ENCODE measurements around the gene CUX1. TPM values are rescaled to one million over a fixed set of nuclear protein-coding genes. Genes with fewer than 3 reads are reported as not detected.
"Not testable (repeated sequence)": the region's sequence is repeated elsewhere in the genome, so short reads cannot be mapped to it uniquely, and the experiment has no call there.

Gene CUX1
- total RNA-seq, 4 donors from 2014 or later, result 56.9 to 124 (median 93.2) TPM

DNA sequence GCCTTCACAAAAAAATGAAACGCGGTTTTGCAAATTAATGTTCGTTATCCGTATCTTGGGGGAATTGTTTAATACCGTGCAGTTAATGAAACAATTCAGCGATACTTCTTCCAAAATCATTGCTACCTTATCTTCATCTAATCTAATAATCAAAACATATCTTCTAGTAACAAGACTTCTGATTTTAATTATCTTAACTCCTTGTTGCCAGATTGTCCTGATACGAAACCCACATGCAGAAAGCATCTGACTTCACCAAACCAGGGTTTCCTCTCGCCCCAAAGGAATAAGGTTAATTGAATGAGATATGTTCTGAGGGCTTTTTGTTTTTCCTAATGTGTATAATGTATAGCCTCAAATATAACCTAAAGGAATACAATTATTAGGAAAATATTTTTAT lies 364.1 kb downstream of the CUX1 start:
- H3K9me3 ChIP-seq, result no peaks in the 10 kb centered on the region
- peaks cover 0 to 20% (median 2%) of the 10 kb centered on the region in 4 donors for H3K36me3 ChIP-seq
- H3K4me3 ChIP-seq, result no peak overlapping the region
- intact Hi-C loops (cut with DNase I; ENCODE audit: low total_unique reads) (no loop called here), in situ Hi-C loops (cut with MboI; ENCODE audit: low pct_ligation_motif_present in 1 of 4, low pct_unique_long_range_greater_than_20kb in 1 of 4, low sequenced_read_pairs in 3 of 4) (no loop called here)
- no peaks in the 10 kb centered on the region for H3K4me1 ChIP-seq
- TF ChIP-seq, protein P1, sequence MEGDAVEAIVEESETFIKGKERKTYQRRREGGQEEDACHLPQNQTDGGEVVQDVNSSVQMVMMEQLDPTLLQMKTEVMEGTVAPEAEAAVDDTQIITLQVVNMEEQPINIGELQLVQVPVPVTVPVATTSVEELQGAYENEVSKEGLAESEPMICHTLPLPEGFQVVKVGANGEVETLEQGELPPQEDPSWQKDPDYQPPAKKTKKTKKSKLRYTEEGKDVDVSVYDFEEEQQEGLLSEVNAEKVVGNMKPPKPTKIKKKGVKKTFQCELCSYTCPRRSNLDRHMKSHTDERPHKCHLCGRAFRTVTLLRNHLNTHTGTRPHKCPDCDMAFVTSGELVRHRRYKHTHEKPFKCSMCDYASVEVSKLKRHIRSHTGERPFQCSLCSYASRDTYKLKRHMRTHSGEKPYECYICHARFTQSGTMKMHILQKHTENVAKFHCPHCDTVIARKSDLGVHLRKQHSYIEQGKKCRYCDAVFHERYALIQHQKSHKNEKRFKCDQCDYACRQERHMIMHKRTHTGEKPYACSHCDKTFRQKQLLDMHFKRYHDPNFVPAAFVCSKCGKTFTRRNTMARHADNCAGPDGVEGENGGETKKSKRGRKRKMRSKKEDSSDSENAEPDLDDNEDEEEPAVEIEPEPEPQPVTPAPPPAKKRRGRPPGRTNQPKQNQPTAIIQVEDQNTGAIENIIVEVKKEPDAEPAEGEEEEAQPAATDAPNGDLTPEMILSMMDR (IDR thresholded peaks at IDR 0.05), result no peak
- no peak for TF ChIP-seq POLR2AphosphoS5 (IDR thresholded peaks at IDR 0.05)
- no peak for TF ChIP-seq EP300 (IDR thresholded peaks at IDR 0.05; ENCODE audit: low read depth)
- no peak for TF ChIP-seq POLR2A (IDR thresholded peaks at IDR 0.05)
- H3K27me3 ChIP-seq, result no peaks in the 10 kb centered on the region
- no peak for DNase-seq
- no peak overlapping the region for H3K27ac ChIP-seq
- WGBS, 2 donors (ENCODE audit: low coverage in 1 of 2), result 97 to 98% methylated on average over 8 of the region's 8 CpGs

DNA sequence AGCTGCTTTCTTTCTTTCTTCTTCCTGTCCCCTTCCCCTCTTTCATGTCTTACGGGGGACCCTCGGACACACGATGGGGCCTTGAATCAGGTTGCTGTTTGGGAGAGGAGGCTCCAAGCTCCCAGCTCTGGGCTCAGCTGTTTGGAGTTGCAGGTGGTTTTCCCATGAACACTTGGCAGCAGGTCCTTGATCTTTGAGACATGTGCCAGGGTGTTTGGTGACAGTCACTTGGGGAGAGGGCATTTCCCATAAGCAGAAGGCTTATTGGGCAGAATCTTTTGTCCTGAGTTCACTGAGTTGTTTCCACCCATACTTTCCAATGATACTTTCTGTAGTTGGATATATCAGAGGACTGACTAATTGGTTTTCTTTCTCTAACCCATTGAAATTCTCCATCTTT lies 364.6 kb downstream of the CUX1 start:
- no peak overlapping the region for H3K27ac ChIP-seq
- peaks cover 0 to 21% (median 2%) of the 10 kb centered on the region in 4 donors for H3K36me3 ChIP-seq
- WGBS, 2 donors (ENCODE audit: low coverage in 1 of 2), result 93 to 100% methylated on average over 1 to 3 of the region's 3 CpGs

GRCh38 chr7:102183848-102184247 lies 366.4 kb downstream of the CUX1 start:
- H3K27me3 ChIP-seq; DNase-seq; H3K4me1 ChIP-seq; H3K4me3 ChIP-seq; H3K27ac ChIP-seq; intact Hi-C loops (cut with DNase I; ENCODE audit: low total_unique reads); in situ Hi-C loops (cut with MboI; ENCODE audit: low pct_ligation_motif_present in 1 of 4, low pct_unique_long_range_greater_than_20kb in 1 of 4, low sequenced_read_pairs in 3 of 4); H3K9me3 ChIP-seq: not testable (repeated sequence)
- WGBS, 2 donors (ENCODE audit: low coverage in 1 of 2), result 96% methylated on average over 7 of the region's 7 CpGs; no CpG with 5 or more reads in 1 of the 2 donors
- H3K36me3 ChIP-seq, result peaks cover 0 to 27% (median 2%) of the 10 kb centered on the region in 4 donors

More for the DNA sequence above, 364.6 kb downstream of the CUX1 start:
- in situ Hi-C loops (cut with MboI; ENCODE audit: low pct_ligation_motif_present in 1 of 4, low pct_unique_long_range_greater_than_20kb in 1 of 4, low sequenced_read_pairs in 3 of 4), result no loop called here
- Histone ChIP-seq H3K9me3 (no peaks in the 10 kb centered on the region), H3K27me3 (no peaks in the 10 kb centered on the region), H3K4me1 (no peaks in the 10 kb centered on the region), H3K4me3 (no peak overlapping the region)
- intact Hi-C loops (cut with DNase I; ENCODE audit: low total_unique reads), result no loop called here
- no peak for DNase-seq
- TF ChIP-seq, protein P1 (IDR thresholded peaks at IDR 0.05), result no peak
- TF ChIP-seq EP300 (IDR thresholded peaks at IDR 0.05; ENCODE audit: low read depth) (no peak), POLR2A (IDR thresholded peaks at IDR 0.05) (no peak), POLR2AphosphoS5 (IDR thresholded peaks at IDR 0.05) (no peak)

- DNase-seq, result no peak
- intact Hi-C loops (cut with DNase I; ENCODE audit: low total_unique reads), result no loop called here
- Histone ChIP-seq H3K9me3 (no peaks in the 10 kb centered on the region), H3K27ac (no peak overlapping the region), H3K4me3 (no peak overlapping the region), H3K36me3 (peaks cover 0 to 25% (median 2%) of the 10 kb centered on the region in 4 donors), H3K27me3 (no peaks in the 10 kb centered on the region), H3K4me1 (no peaks in the 10 kb centered on the region)
- TF ChIP-seq EP300 (IDR thresholded peaks at IDR 0.05; ENCODE audit: low read depth) (no peak), POLR2A (IDR thresholded peaks at IDR 0.05) (no peak), POLR2AphosphoS5 (IDR thresholded peaks at IDR 0.05) (no peak)
- TF ChIP-seq, protein P1 (IDR thresholded peaks at IDR 0.05), result no peak
- in situ Hi-C loops (cut with MboI; ENCODE audit: low pct_ligation_motif_present in 1 of 4, low pct_unique_long_range_greater_than_20kb in 1 of 4, low sequenced_read_pairs in 3 of 4), result no loop called here
- WGBS, 2 donors (ENCODE audit: low coverage in 1 of 2), result 97 to 100% methylated on average over 1 to 4 of the region's 4 CpGs
These were observed 366.9 kb downstream of the CUX1 start for GRCh38 chr7:102184303-102184702.

DNA sequence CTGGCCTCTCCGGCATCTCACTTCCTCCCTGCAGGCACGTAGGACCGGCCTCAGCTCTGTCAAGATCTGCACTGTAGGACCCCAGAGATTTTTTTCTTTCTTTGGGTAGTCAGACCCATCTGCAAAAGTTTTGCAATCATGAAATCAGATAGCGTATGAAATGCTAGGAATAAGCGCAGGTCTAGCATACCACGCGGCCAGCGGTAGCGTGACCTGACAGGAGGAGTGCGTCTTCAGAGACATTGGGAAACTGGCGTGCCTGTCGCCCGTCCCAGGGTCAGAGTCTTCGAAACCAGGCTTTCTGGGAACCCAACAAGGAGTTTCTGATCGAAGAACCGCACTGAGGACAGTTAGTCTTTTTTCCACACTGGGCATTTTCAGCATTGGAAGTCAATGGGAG lies 368.4 kb downstream of the CUX1 start:
- no peak overlapping the region for H3K4me3 ChIP-seq
- H3K36me3 ChIP-seq, result peaks cover 0 to 26% (median 8%) of the 10 kb centered on the region in 4 donors
- intact Hi-C loops (cut with DNase I; ENCODE audit: low total_unique reads), result no loop called here
- H3K9me3 ChIP-seq, result no peaks in the 10 kb centered on the region
- H3K27me3 ChIP-seq, result no peaks in the 10 kb centered on the region
- TF ChIP-seq POLR2A (IDR thresholded peaks at IDR 0.05) (no peak), EP300 (IDR thresholded peaks at IDR 0.05; ENCODE audit: low read depth) (no peak), POLR2AphosphoS5 (IDR thresholded peaks at IDR 0.05) (no peak)
- TF ChIP-seq, protein P1 (IDR thresholded peaks at IDR 0.05), result no peak
- no peaks in the 10 kb centered on the region for H3K4me1 ChIP-seq
- no peak for DNase-seq
- in situ Hi-C loops (cut with MboI; ENCODE audit: low pct_ligation_motif_present in 1 of 4, low pct_unique_long_range_greater_than_20kb in 1 of 4, low sequenced_read_pairs in 3 of 4), result no loop called here
- 90 to 99% methylated on average over 2 to 16 of the region's 16 CpGs for WGBS, 2 donors (ENCODE audit: low coverage in 1 of 2)
- H3K27ac ChIP-seq, result no peak overlapping the region
